Adrenal gland (tissue), 12 donors: Measurements from ENCODE around the gene DIPK2B. TPM values are rescaled to one million over a fixed set of nuclear protein-coding genes. Genes with fewer than 3 reads are reported as not detected.

Experiments
- DNase-seq, 7 donors: peaks; one replicate each; pipeline ENCODE4 v3.0.0-alpha.2; 2019 to 2020
- H3K27ac ChIP-seq, 5 donors: fragments of 200-600 bp; sonication (generic) in 4 of 5; 1 replicate in 3 of 5; 2 replicates in 2 of 5; pipeline versions ENCODE4 v1.5.1 to v1.8.0; 2016 to 2020; ENCODE audit warnings: mild to moderate bottlenecking in 1 of 5
- H3K27me3 ChIP-seq: fragments of 200-600 bp; 2 replicates; pipeline ENCODE4 v1.8.0; 2021
- H3K36me3 ChIP-seq, 2 donors: fragments of 200-600 bp; replicated peaks in 1 of 2; 1 replicate in 1 of 2; 2 replicates in 1 of 2; pipeline versions ENCODE4 v1.5.1 to v1.8.0; 2018 to 2022
- H3K4me1 ChIP-seq, 2 donors: fragments of 200-600 bp; replicated peaks in 1 of 2; 1 replicate in 1 of 2; 2 replicates in 1 of 2; pipeline versions ENCODE4 v1.5.1 to v1.8.0; 2018 to 2021
- H3K4me3 ChIP-seq, 4 donors: fragments of 200-600 bp; sonication (generic) in 3 of 4; one replicate each; pipeline ENCODE4 v1.5.1; 2016 to 2018
- H3K9me3 ChIP-seq, 3 donors: fragments of 200-600 bp; sonication (generic) in 1 of 3; replicated peaks in 1 of 3; 1 replicate in 2 of 3; 2 replicates in 1 of 3; pipeline versions ENCODE4 v1.5.1 to v1.8.0; 2016 to 2021
- POLR2A ChIP-seq, 2 donors: fragments of 450-650 bp; IDR thresholded peaks; one replicate each; pipeline ENCODE4 v1.6.1; 2017; ENCODE audit warnings: antibody characterized with exemption in 2 of 2, mild to moderate bottlenecking in 2 of 2, moderate library complexity in 1 of 2
- WGBS, 4 donors: extraction: QIAGEN DNeasy Blood & Tissue Kit in 2 of 4; methylation state at CpG; one replicate each; pipeline versions ENCODE4 v1.1.5 to v1.1.7; 2013 to 2017; 5-methylcytosine and 5-hydroxymethylcytosine counted together
- intact Hi-C, 2 donors: fragments of 100-400 bp; cut with DNase I; formaldehyde crosslinking; loops; one replicate each; pipeline versions ENCODE4 v1.14.1 to v1.15.0; 2022 to 2023
- polyA plus RNA-seq, 3 donors: library from polyadenylated mRNA; stranded (reverse); fragments of 200-250 nt in 2 of 3; fragments of 350-450 nt in 1 of 3; fragmentation: Illumina TruSeq in 1 of 3; extraction: RNeasy Lipid Tissue Mini Kit (QIAGEN cat#74804) in 1 of 3; gene quantifications; one replicate each; pipeline ENCODE4 v1.2.3, GENCODE V29; 2013 to 2014
- total RNA-seq, 9 donors: library from RNA; depleted of rRNA in 4 of 9; stranded (reverse); fragments of >200 nt in 4 of 9; fragments of 120-200 nt in 1 of 9; fragmentation: NEBNext Ultra II Directional in 1 of 9; extraction: Animal tissue kit (Norgen Biotek cat#: 25700) in 1 of 9; gene quantifications; one replicate each; pipeline versions ENCODE4 v1.1.0 to v1.2.4, GENCODE V29; 2013 to 2023
- TF ChIP-seq, protein P1 (sequence below), 6 experiments: fragments of 450-650 bp in 4 of 6; fragments of 200-600 bp in 2 of 6; sonication (generic) in 1 of 6; IDR thresholded peaks; 1 replicate in 5 of 6; 2 replicates in 1 of 6; pipeline versions ENCODE4 v1.5.1 to v1.8.0; 2016 to 2021; ENCODE audit warnings: antibody characterized with exemption in 6 of 6, mild to moderate bottlenecking in 2 of 6, moderate library complexity in 1 of 6
- donor health status: healthy with polysubstance abuse.
- donor health status: Bipolar disorder and iron deficiency.
- donor health status: DM: yes; HTN: yes; CAD: no.
- donor health status: DM: no; HTN: no; CAD: no.
- donor health status: DM: no; HTN: no; CAD: no.
- donor health status: DM: yes; HTN: yes; CAD: no.

Gene DIPK2B
- total and polyA plus RNA-seq, 12 donors, result 3.5 to 14.4 (median 11.6) TPM

DNA sequence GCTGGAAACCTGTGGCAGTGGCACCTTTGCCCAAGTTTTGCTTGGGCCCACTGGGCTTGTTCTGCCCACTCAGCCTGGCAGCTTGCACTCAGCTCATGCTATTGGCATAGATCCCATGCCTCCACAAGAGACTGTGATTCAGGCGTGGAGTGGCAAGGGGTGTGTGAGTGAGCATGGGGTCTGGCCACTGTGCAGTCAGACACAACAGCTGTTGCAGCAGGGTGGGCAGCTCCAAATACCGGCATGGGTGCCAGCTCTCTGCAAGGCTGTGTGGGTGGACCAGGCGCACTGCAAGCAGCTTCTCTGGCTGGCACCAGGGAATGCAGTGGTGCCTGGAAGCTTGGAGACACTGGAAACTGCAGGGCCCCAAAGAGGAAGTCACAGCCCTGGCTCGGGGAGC lies 27.4 kb upstream of the DIPK2B start:
- peaks cover 23% of the 10 kb centered on the region for H3K27me3 ChIP-seq
- no peak overlapping the region for H3K4me3 ChIP-seq
- TF ChIP-seq POLR2A (IDR thresholded peaks at IDR 0.05), result no peak
- TF ChIP-seq, protein P1, sequence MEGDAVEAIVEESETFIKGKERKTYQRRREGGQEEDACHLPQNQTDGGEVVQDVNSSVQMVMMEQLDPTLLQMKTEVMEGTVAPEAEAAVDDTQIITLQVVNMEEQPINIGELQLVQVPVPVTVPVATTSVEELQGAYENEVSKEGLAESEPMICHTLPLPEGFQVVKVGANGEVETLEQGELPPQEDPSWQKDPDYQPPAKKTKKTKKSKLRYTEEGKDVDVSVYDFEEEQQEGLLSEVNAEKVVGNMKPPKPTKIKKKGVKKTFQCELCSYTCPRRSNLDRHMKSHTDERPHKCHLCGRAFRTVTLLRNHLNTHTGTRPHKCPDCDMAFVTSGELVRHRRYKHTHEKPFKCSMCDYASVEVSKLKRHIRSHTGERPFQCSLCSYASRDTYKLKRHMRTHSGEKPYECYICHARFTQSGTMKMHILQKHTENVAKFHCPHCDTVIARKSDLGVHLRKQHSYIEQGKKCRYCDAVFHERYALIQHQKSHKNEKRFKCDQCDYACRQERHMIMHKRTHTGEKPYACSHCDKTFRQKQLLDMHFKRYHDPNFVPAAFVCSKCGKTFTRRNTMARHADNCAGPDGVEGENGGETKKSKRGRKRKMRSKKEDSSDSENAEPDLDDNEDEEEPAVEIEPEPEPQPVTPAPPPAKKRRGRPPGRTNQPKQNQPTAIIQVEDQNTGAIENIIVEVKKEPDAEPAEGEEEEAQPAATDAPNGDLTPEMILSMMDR (IDR thresholded peaks at IDR 0.05), result no peak
- H3K36me3 ChIP-seq, result no peaks in the 10 kb centered on the region
- H3K9me3 ChIP-seq, result no peaks in the 10 kb centered on the region
- intact Hi-C loops, result no loop called here
- no peaks in the 10 kb centered on the region for H3K4me1 ChIP-seq
- H3K27ac ChIP-seq, result no peak overlapping the region
- WGBS, 4 donors, result 67 to 100% (median 78%) methylated on average over 1 to 4 of the region's 4 CpGs
- DNase-seq, result no peak

DNA sequence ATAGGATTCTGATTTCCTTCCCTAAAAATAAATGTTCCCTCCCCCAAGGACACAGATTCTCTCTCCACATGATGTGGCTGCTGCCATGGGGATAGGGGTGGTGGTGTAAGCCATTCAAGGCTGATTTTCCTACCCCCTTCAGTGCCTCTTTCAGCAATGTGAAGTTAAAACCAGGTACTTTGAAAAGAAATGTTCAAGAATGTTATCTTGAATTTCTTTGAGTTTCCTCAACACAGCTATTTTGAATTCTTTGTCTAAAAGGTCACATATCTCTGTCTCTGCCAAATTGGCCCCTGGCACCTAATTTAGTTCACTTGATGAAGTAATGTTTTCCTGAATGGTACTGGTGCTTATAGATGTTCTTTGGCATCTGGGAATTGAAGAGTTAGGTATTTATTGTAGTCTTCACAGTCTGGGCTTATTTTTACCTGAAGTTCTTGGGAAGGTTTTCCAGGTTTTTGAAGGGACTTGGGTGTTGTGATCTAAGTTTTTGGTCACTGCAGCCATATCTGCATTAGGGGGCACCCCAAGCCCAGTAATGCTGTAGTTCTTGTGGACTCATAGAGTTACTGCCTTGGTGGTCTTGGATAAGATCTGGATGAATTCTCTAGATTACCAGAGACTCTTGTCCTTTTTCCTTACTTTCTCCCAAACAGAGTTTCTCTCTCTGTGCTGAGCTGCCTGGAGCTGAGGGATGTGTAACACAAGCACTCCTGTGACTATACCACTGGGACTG lies 7.6 kb upstream of the DIPK2B start:
- TF ChIP-seq, protein P1 (IDR thresholded peaks at IDR 0.05), result no peak
- no peak for TF ChIP-seq POLR2A (IDR thresholded peaks at IDR 0.05)
- H3K36me3 ChIP-seq, result no peaks in the 10 kb centered on the region
- H3K4me1 ChIP-seq, result no peaks in the 10 kb centered on the region
- DNase-seq, result no peak
- no peak overlapping the region for H3K27ac ChIP-seq
- intact Hi-C loops, result no loop called here
- H3K27me3 ChIP-seq, result peaks cover 8% of the 10 kb centered on the region
- H3K9me3 ChIP-seq, result no peaks in the 10 kb centered on the region
- no peak overlapping the region for H3K4me3 ChIP-seq

DNA sequence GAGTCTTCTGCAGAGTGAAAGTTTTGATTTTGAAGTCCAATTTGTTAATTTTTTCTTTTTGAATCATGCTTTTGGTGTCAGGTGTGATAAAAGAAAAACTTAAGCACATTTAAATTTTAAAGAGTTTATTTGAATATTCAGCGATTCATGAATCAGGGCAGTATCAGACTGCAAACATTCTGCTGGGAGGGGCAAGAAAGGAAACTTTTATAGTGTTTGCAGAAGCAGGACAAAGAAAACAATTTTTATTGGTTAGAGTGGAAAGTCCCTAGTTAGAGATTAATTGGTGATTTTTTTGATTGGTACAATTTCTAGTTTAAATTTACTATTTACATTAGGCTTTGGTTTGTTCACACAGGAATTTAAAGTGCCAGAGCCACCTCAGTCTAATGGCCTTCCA lies 1.5 kb upstream of the DIPK2B start:
- Histone ChIP-seq H3K27me3 (peaks cover 24% of the 10 kb centered on the region), H3K27ac (no peak overlapping the region), H3K4me1 (no peaks in the 10 kb centered on the region), H3K36me3 (no peaks in the 10 kb centered on the region), H3K4me3 (no peak overlapping the region), H3K9me3 (no peaks in the 10 kb centered on the region)
- WGBS, 4 donors, result 63 to 84% (median 81%) methylated on average over 1 of the region's 1 CpG
- intact Hi-C loops, result no loop called here
- TF ChIP-seq, protein P1 (IDR thresholded peaks at IDR 0.05), result no peak
- no peak for TF ChIP-seq POLR2A (IDR thresholded peaks at IDR 0.05)
- DNase-seq, result no peak

DNA sequence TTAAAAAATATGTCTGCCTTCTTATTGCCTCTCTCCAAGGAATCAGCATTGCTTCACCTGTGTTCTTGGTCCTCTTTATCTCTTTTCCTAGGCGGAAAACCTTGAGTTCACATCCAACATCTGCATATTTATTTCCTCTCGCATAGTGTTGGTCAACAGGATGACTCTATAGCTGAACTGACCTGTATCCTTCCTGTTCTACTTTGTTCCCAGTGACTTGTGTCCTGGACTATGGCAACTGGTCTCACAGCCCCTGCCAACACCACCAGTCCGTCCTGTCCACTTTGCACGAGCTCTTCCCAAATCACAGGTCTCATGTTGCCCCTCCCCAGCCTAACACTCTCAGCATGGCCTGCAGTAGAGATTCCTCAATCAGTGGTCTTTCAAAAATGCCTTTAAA lies 2.0 kb downstream of the DIPK2B start:
- TF ChIP-seq, protein P1 (IDR thresholded peaks at IDR 0.05), result no peak
- TF ChIP-seq POLR2A (IDR thresholded peaks at IDR 0.05), result no peak
- no peak for DNase-seq
- Histone ChIP-seq H3K4me1 (no peaks in the 10 kb centered on the region), H3K27me3 (peaks cover 34% of the 10 kb centered on the region), H3K9me3 (no peaks in the 10 kb centered on the region), H3K4me3 (no peak overlapping the region), H3K36me3 (no peaks in the 10 kb centered on the region), H3K27ac (peak overlapping the region in 1 of 5 donors; percentile 34)
- intact Hi-C loops, result no loop called here
- WGBS, 4 donors, result 61 to 85% (median 69%) methylated on average over 4 of the region's 4 CpGs
